CD14-positive monocyte (primary cell): ENCODE results near the gene XPR1. TPM values are rescaled to one million over a fixed set of nuclear protein-coding genes. Genes with fewer than 3 reads are reported as not detected.

ENCODE experiments used
- DNase-seq, 3 donors: peaks; one replicate each; pipeline ENCODE4 v3.0.0-alpha.2; 2011 to 2022
- H2AFZ ChIP-seq: 2 replicates; pipeline ENCODE4 v1.6.0; 2012; ENCODE audit warnings: mild to moderate bottlenecking, low read depth, low read length, inconsistent platforms; ENCODE audit not compliant: insufficient read depth, poor library complexity, severe bottlenecking
- H3K27ac ChIP-seq, 2 donors: 1 replicate in 1 of 2; 2 replicates in 1 of 2; pipeline ENCODE4 v1.5.1; 2012 to 2013; ENCODE audit warnings: low read length in 2 of 2, control low read depth in 1 of 2, inconsistent platforms in 1 of 2, low read depth in 1 of 2, mild to moderate bottlenecking in 1 of 2
- H3K27me3 ChIP-seq, 2 donors: one replicate each; pipeline versions ENCODE4 v1.6.0 to v1.6.1; 2011 to 2013; ENCODE audit warnings: low read length in 2 of 2; ENCODE audit not compliant: control insufficient read depth in 2 of 2, insufficient read depth in 2 of 2
- H3K36me3 ChIP-seq, 2 donors: replicated peaks in 1 of 2; 1 replicate in 1 of 2; 2 replicates in 1 of 2; pipeline versions ENCODE4 v1.5.1 to v1.6.1; 2012 to 2013; ENCODE audit warnings: low read length in 2 of 2, control low read depth in 1 of 2, inconsistent platforms in 1 of 2, mild to moderate bottlenecking in 1 of 2; ENCODE audit not compliant: insufficient read depth in 2 of 2, control insufficient read depth in 1 of 2
- H3K4me1 ChIP-seq, 2 donors: 1 replicate in 1 of 2; 2 replicates in 1 of 2; pipeline versions ENCODE4 v1.5.1 to v1.6.1; 2012 to 2013; ENCODE audit warnings: low read length in 2 of 2, control low read depth in 1 of 2, inconsistent platforms in 1 of 2, mild to moderate bottlenecking in 1 of 2, moderate library complexity in 1 of 2; ENCODE audit not compliant: insufficient read depth in 2 of 2, control insufficient read depth in 1 of 2
- H3K4me2 ChIP-seq: replicated peaks from 2 replicates; pipeline ENCODE3; 2012; ENCODE audit warnings: low read length, moderate library complexity, mild to moderate bottlenecking; ENCODE audit not compliant: poor library complexity, severe bottlenecking; ENCODE audit errors: extremely low read depth
- H3K4me3 ChIP-seq, 3 experiments: fragments of 200-600 bp in 1 of 3; sonication (generic) in 1 of 3; replicated peaks in 1 of 3; 1 replicate in 2 of 3; 2 replicates in 1 of 3; pipeline ENCODE4 v1.5.1; 2011 to 2013; ENCODE audit warnings: low read length in 3 of 3, mild to moderate bottlenecking in 3 of 3, control low read depth in 2 of 3, low read depth in 2 of 3, inconsistent platforms in 1 of 3, moderate library complexity in 1 of 3
- H3K79me2 ChIP-seq: 2 replicates; pipeline ENCODE4 v1.6.0; 2012; ENCODE audit warnings: mild to moderate bottlenecking, control low read depth, inconsistent platforms, low read length, moderate library complexity; ENCODE audit not compliant: insufficient read depth
- H3K9ac ChIP-seq: 2 replicates; pipeline ENCODE4 v1.6.0; 2017; ENCODE audit warnings: low read length, mild to moderate bottlenecking; ENCODE audit not compliant: insufficient read depth, poor library complexity, severe bottlenecking
- H3K9me3 ChIP-seq, 2 donors: replicated peaks in 1 of 2; 1 replicate in 1 of 2; 2 replicates in 1 of 2; pipeline versions ENCODE4 v1.5.1 to v1.6.1; 2012 to 2013; ENCODE audit warnings: low read length in 2 of 2, control low read depth in 1 of 2; ENCODE audit not compliant: control insufficient read depth in 1 of 2, insufficient read depth in 1 of 2
- H4K20me1 ChIP-seq: 2 replicates; pipeline ENCODE4 v1.6.0; 2012; ENCODE audit warnings: mild to moderate bottlenecking, low read length, control low read depth, moderate library complexity; ENCODE audit not compliant: insufficient read depth
- H3K27ac Mint-ChIP-seq, 7 donors: one replicate each; pipeline ENCODE4 v1.8.0; 2020; ENCODE audit warnings: mild to moderate bottlenecking in 7 of 7, mixed read lengths in 7 of 7, moderate library complexity in 6 of 7, inconsistent platforms in 2 of 7
- H3K27me3 Mint-ChIP-seq, 3 donors: one replicate each; pipeline ENCODE4 v1.8.0; 2021 to 2022; ENCODE audit warnings: low read depth in 3 of 3, mild to moderate bottlenecking in 3 of 3, mixed read lengths in 3 of 3, moderate library complexity in 3 of 3, inconsistent platforms in 1 of 3
- H3K36me3 Mint-ChIP-seq, 2 donors: one replicate each; pipeline ENCODE4 v1.8.0; 2020; ENCODE audit warnings: mixed read lengths in 2 of 2, inconsistent platforms in 1 of 2, mild to moderate bottlenecking in 1 of 2
- H3K4me1 Mint-ChIP-seq: one replicate; pipeline ENCODE4 v1.8.0; 2020; ENCODE audit warnings: mild to moderate bottlenecking, mixed read lengths
- H3K4me3 Mint-ChIP-seq, 2 donors: one replicate each; pipeline ENCODE4 v1.8.0; 2020; ENCODE audit warnings: mild to moderate bottlenecking in 2 of 2, mixed read lengths in 2 of 2, moderate library complexity in 1 of 2
- H3K9me3 Mint-ChIP-seq, 7 donors: one replicate each; pipeline ENCODE4 v1.8.0; 2020 to 2022; ENCODE audit warnings: mixed read lengths in 7 of 7, mild to moderate bottlenecking in 6 of 7, moderate library complexity in 6 of 7, inconsistent platforms in 2 of 7
- CTCF ChIP-seq: fragments of 200-600 bp; IDR thresholded peaks from one replicate; pipeline ENCODE4 v1.8.0; 2022; ENCODE audit warnings: antibody characterized with exemption, mild to moderate bottlenecking
- WGBS: methylation state at CpG from one replicate; pipeline ENCODE4 v1.1.5; 2013; ENCODE audit warnings: missing lambda C conversion rate; ENCODE audit not compliant: insufficient coverage; 5-methylcytosine and 5-hydroxymethylcytosine counted together
- intact Hi-C, 2 donors: fragments of 100-400 bp; cut with micrococcal nuclease; formaldehyde crosslinking; loops; one replicate each; pipeline versions ENCODE4 v1.15.0 to v1.15.1; 2023
- polyA plus RNA-seq, 3 donors: library from polyadenylated mRNA; depleted of rRNA in 1 of 3; unstranded in 2 of 3; stranded (reverse) in 1 of 3; fragments of 300-500 nt in 2 of 3; fragments of >200 nt in 1 of 3; fragmentation: Illumina TruSeq in 2 of 3; gene quantifications; 1 replicate in 2 of 3; 2 replicates in 1 of 3; pipeline ENCODE4 v1.2.3, GENCODE V29; 2012 to 2021

XPR1 gene
- polyA plus RNA-seq, 3 donors, result 4.7 to 12.5 (median 8.7) TPM

GRCh38 chr1:180593382-180593781, 38.4 kb upstream of the XPR1 start:
- peaks cover 3 to 4% (median 3%) of the 10 kb centered on the region in 3 donors for H3K27me3 Mint-ChIP-seq
- no peaks in the 10 kb centered on the region for H3K36me3 Mint-ChIP-seq
- no peaks in the 10 kb centered on the region for H4K20me1 ChIP-seq
- no peak overlapping the region for H2AFZ ChIP-seq
- no peak overlapping the region for H3K9ac ChIP-seq
- no peaks in the 10 kb centered on the region for H3K4me1 Mint-ChIP-seq
- no peak for DNase-seq
- TF ChIP-seq CTCF, result no peak
- H3K27ac Mint-ChIP-seq, result peak overlapping the region in 1 of 7 donors; percentile 11
- H3K9me3 ChIP-seq, result peaks cover 0 to 1% of the 10 kb centered on the region in 2 donors
- intact Hi-C loops, result no loop called here
- 94% methylated on average over 3 of the region's 3 CpGs for WGBS
- no peak overlapping the region for H3K4me3 Mint-ChIP-seq
- peaks cover 0 to 8% (median 5%) of the 10 kb centered on the region in 7 donors for H3K9me3 Mint-ChIP-seq
- no peak overlapping the region for H3K27ac ChIP-seq
- no peaks in the 10 kb centered on the region for H3K4me1 ChIP-seq
- no peaks in the 10 kb centered on the region for H3K27me3 ChIP-seq
- H3K4me3 ChIP-seq, result no peak overlapping the region
- no peaks in the 10 kb centered on the region for H3K79me2 ChIP-seq
- no peaks in the 10 kb centered on the region for H3K36me3 ChIP-seq
- no peak overlapping the region for H3K4me2 ChIP-seq

GRCh38 chr1:180594723-180595122, 37.1 kb upstream of the XPR1 start:
- no peaks in the 10 kb centered on the region for H3K79me2 ChIP-seq
- no peaks in the 10 kb centered on the region for H3K27me3 ChIP-seq
- intact Hi-C loops, result loop anchor here in 1 of 2 donors (2.0 kb wide), 1 partner anchor 52 kb away; no protein-coding TSS in a partner anchor
- no peak overlapping the region for H3K27ac ChIP-seq
- H3K9ac ChIP-seq, result no peak overlapping the region
- H4K20me1 ChIP-seq, result no peaks in the 10 kb centered on the region
- TF ChIP-seq CTCF, result no peak
- no peaks in the 10 kb centered on the region for H3K36me3 ChIP-seq
- H3K9me3 Mint-ChIP-seq, result no peaks in the 10 kb centered on the region
- H2AFZ ChIP-seq, result no peak overlapping the region
- no peak overlapping the region for H3K4me2 ChIP-seq
- no peaks in the 10 kb centered on the region for H3K9me3 ChIP-seq
- H3K4me3 ChIP-seq, result no peak overlapping the region
- no peak overlapping the region for H3K27ac Mint-ChIP-seq
- peaks cover 3 to 4% (median 3%) of the 10 kb centered on the region in 3 donors for H3K27me3 Mint-ChIP-seq
- H3K4me3 Mint-ChIP-seq, result no peak overlapping the region
- no peaks in the 10 kb centered on the region for H3K36me3 Mint-ChIP-seq
- no peaks in the 10 kb centered on the region for H3K4me1 ChIP-seq
- DNase-seq, result no peak
- H3K4me1 Mint-ChIP-seq, result no peaks in the 10 kb centered on the region
- WGBS, result 100% methylated on average over 6 of the region's 6 CpGs
